Measurements from ENCODE around the gene CADPS. TPM values are rescaled to one million over a fixed set of nuclear protein-coding genes. Genes with fewer than 3 reads are reported as not detected.

Gene CADPS
- total RNA-seq, 1 donor from 2014 or later, result 14.3 TPM

- intact Hi-C loops (cut with micrococcal nuclease), result no loop called here
- DNase-seq (no peak), ATAC-seq (no peak)
These were observed 113.9 kb downstream of the CADPS start for GRCh38 chr3:62761311-62761710.

- DNase-seq (no peak), ATAC-seq (peak; percentile 55)
- intact Hi-C loops (cut with micrococcal nuclease), result no loop called here
These were observed 116.7 kb downstream of the CADPS start for GRCh38 chr3:62758296-62759066.

- ATAC-seq (no peak), DNase-seq (no peak)
- intact Hi-C loops (cut with micrococcal nuclease), result no loop called here
These were observed 118.2 kb downstream of the CADPS start for GRCh38 chr3:62757045-62757444.

- no peak for DNase-seq
- intact Hi-C loops (cut with micrococcal nuclease), result no loop called here
- ATAC-seq, result no peak
These were observed 119.9 kb downstream of the CADPS start for GRCh38 chr3:62755285-62755684.

- DNase-seq (no peak), ATAC-seq (no peak)
- intact Hi-C loops (cut with micrococcal nuclease), result no loop called here
These were observed 125.6 kb downstream of the CADPS start for GRCh38 chr3:62749657-62750056.

- intact Hi-C loops (cut with micrococcal nuclease), result no loop called here
These were observed 126.1 kb downstream of the CADPS start for GRCh38 chr3:62749130-62749529.

GRCh38 chr3:62737449-62737848 is 137.8 kb downstream of the CADPS start:
- DNase-seq (no peak), ATAC-seq (no peak)
- intact Hi-C loops (cut with micrococcal nuclease), result no loop called here

More at GRCh38 chr3:62749130-62749529, 126.1 kb downstream of the CADPS start:
- DNase-seq, result no peak
- no peak for ATAC-seq

- no peak for DNase-seq
- no peak for ATAC-seq
- intact Hi-C loops (cut with micrococcal nuclease), result no loop called here
These were observed 139.7 kb downstream of the CADPS start for GRCh38 chr3:62735510-62735909.

- ATAC-seq (no peak), DNase-seq (no peak)
- intact Hi-C loops (cut with micrococcal nuclease), result no loop called here
These were observed 142.9 kb downstream of the CADPS start for GRCh38 chr3:62732183-62732904.

GRCh38 chr3:62727981-62728380 is 147.2 kb downstream of the CADPS start:
- ATAC-seq, result no peak
- no peak for DNase-seq
- intact Hi-C loops (cut with micrococcal nuclease), result no loop called here

- DNase-seq, result no peak
- intact Hi-C loops (cut with micrococcal nuclease), result no loop called here
- no peak for ATAC-seq
These were observed 147.7 kb downstream of the CADPS start for GRCh38 chr3:62727536-62727935.

- intact Hi-C loops (cut with micrococcal nuclease), result no loop called here
- DNase-seq (no peak), ATAC-seq (no peak)
These were observed 150.7 kb downstream of the CADPS start for GRCh38 chr3:62724503-62724902.

GRCh38 chr3:62723914-62724217 is 151.3 kb downstream of the CADPS start:
- ATAC-seq, result no peak
- no peak for DNase-seq
- intact Hi-C loops (cut with micrococcal nuclease), result no loop called here

GRCh38 chr3:62723166-62723913 is 151.9 kb downstream of the CADPS start:
- no peak for DNase-seq
- no peak for ATAC-seq
- intact Hi-C loops (cut with micrococcal nuclease), result no loop called here

- intact Hi-C loops (cut with micrococcal nuclease), result no loop called here
- ATAC-seq (no peak), DNase-seq (no peak)
These were observed 152.9 kb downstream of the CADPS start for GRCh38 chr3:62722344-62722743.

GRCh38 chr3:62718515-62719320 is 156.5 kb downstream of the CADPS start:
- intact Hi-C loops (cut with micrococcal nuclease), result no loop called here
- ATAC-seq (no peak), DNase-seq (no peak)

- DNase-seq (no peak), ATAC-seq (no peak)
- intact Hi-C loops (cut with micrococcal nuclease), result no loop called here
These were observed 157.2 kb downstream of the CADPS start for GRCh38 chr3:62718011-62718410.

GRCh38 chr3:62712746-62713145 is 162.5 kb downstream of the CADPS start:
- ATAC-seq (no peak), DNase-seq (no peak)
- intact Hi-C loops (cut with micrococcal nuclease), result no loop called here

GRCh38 chr3:62710751-62711150 is 164.5 kb downstream of the CADPS start:
- intact Hi-C loops (cut with micrococcal nuclease), result no loop called here
- ATAC-seq (no peak), DNase-seq (no peak)
